Activated naive CD8-positive, alpha-beta T cell (primary cell): ENCODE data around the gene CNTLN.

Source experiments
- H3K27ac Mint-ChIP-seq: one replicate; pipeline ENCODE4 v1.8.0; 2021; ENCODE audit warnings: mixed read lengths
- H3K27me3 Mint-ChIP-seq: one replicate; pipeline ENCODE4 v1.8.0; 2021; ENCODE audit warnings: mixed read lengths
- H3K36me3 Mint-ChIP-seq: one replicate; pipeline ENCODE4 v1.8.0; 2021; ENCODE audit warnings: mixed read lengths
- H3K4me1 Mint-ChIP-seq: one replicate; pipeline ENCODE4 v1.8.0; 2021; ENCODE audit warnings: low read depth, mixed read lengths
- H3K4me3 Mint-ChIP-seq: one replicate; pipeline ENCODE4 v1.8.0; 2021; ENCODE audit warnings: mild to moderate bottlenecking, mixed read lengths
- H3K9me3 Mint-ChIP-seq: one replicate; pipeline ENCODE4 v1.8.0; 2021; ENCODE audit warnings: low read depth, mixed read lengths

Gene CNTLN, protein sequence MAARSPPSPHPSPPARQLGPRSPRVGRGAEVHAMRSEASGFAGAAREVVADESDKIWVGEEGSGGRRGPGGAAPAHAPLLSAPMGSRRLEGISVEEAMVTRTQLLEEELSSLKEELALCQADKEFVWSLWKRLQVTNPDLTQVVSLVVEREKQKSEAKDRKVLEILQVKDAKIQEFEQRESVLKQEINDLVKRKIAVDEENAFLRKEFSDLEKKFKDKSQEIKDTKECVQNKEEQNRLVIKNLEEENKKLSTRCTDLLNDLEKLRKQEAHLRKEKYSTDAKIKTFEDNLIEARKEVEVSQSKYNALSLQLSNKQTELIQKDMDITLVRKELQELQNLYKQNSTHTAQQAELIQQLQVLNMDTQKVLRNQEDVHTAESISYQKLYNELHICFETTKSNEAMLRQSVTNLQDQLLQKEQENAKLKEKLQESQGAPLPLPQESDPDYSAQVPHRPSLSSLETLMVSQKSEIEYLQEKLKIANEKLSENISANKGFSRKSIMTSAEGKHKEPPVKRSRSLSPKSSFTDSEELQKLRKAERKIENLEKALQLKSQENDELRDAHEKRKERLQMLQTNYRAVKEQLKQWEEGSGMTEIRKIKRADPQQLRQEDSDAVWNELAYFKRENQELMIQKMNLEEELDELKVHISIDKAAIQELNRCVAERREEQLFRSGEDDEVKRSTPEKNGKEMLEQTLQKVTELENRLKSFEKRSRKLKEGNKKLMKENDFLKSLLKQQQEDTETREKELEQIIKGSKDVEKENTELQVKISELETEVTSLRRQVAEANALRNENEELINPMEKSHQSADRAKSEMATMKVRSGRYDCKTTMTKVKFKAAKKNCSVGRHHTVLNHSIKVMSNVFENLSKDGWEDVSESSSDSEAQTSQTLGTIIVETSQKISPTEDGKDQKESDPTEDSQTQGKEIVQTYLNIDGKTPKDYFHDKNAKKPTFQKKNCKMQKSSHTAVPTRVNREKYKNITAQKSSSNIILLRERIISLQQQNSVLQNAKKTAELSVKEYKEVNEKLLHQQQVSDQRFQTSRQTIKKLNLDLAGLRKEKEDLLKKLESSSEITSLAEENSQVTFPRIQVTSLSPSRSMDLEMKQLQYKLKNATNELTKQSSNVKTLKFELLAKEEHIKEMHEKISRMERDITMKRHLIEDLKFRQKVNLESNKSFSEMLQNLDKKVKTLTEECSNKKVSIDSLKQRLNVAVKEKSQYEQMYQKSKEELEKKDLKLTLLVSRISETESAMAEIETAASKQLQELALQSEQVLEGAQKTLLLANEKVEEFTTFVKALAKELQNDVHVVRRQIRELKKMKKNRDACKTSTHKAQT (N-terminal part only)

DNA sequence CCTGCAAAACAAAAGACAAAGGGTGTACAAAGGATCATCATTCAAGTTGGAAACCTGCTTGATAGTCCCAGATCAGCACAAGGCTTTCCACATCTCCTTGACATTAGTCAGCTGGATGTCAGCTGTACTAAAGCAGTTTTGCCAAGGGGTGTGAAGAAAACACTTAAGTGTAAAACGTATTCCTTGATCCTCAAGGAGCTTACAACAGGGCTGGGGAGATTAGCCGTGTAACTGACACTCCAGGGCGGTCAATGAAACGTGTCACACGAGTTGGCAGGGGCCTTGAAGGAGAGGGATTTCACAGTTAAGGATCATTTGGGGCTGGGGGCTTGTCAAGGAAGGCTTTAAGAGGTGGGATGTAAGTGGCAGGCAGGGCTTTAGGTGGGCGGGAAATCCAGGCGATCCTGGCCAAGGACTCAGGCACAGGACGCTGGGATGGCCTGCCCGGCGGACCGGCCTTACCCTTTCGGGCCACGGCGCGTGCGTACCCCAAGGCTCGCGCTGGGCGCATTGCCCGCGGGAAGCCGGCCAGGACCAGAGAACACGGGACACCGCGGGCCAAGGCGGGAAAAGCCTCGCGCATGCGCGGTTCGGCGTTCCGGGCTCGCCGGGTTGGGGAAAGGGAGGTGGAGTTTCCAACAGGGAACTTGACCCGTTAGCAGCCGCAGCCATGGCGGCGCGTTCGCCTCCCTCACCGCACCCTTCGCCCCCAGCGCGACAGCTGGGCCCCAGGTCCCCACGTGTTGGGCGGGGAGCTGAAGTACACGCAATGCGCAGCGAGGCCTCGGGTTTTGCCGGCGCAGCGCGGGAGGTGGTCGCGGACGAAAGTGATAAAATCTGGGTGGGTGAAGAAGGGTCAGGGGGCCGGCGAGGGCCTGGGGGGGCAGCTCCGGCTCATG, at the start of gene CNTLN:
TSS of gene CNTLN (plus strand) at position 645 of the 899 bp plus-strand sequence. CDS start at position 671, 26 bp downstream.
- H3K36me3 Mint-ChIP-seq, result no peaks in the 10 kb centered on the region
- peaks cover 23% of the 10 kb centered on the region for H3K27me3 Mint-ChIP-seq
- peaks cover 15% of the 10 kb centered on the region for H3K4me1 Mint-ChIP-seq
- peak within 1 kb of the TSS; percentile 72 for H3K27ac Mint-ChIP-seq
- no peaks in the 10 kb centered on the region for H3K9me3 Mint-ChIP-seq
- peak within 1 kb of the TSS; percentile 85 for H3K4me3 Mint-ChIP-seq

DNA sequence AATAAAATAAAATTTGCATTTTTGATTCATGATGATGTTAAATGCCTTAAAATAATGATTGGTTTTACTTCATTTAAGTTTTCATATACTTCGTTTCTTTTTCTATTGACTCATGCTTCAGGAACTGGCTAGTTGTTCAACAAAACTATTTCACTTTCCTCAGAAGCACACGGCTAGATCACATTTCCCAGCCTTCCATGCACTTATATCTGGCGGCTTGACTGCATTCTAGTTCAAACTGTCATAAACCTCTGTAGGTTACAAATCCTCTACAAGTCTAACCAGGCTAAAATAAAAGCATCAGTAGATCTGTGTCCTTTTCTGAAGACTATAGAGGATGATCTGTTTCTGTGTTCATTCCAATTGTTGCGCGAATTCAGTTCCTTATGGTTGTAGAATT, 46.3 kb upstream of the CNTLN start:
- Mint-ChIP-seq H3K4me3 (no peak overlapping the region), H3K9me3 (no peaks in the 10 kb centered on the region), H3K27ac (no peak overlapping the region), H3K36me3 (no peaks in the 10 kb centered on the region), H3K4me1 (no peaks in the 10 kb centered on the region), H3K27me3 (peaks cover 2% of the 10 kb centered on the region)

DNA sequence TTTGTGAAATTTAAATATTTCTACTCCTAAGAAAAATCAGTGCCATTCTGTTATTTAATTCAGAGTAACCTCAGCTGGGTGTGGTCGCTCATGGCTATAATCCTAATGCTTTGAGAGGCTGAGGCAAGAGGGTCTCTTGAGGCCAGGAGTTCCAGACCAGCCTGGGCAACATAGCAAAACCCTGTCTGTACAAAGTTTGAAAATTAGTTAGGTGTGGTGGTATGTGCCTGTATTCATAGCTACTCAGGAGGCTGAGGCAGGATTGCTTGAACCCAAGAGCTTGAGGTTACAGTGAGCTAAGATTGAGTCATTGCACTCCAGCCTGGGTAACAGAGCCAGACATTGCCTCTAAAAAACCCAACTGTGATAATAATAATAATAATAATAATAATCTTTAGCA, 44.8 kb upstream of the CNTLN start:
- Mint-ChIP-seq H3K27me3 (peaks cover 2% of the 10 kb centered on the region), H3K36me3 (no peaks in the 10 kb centered on the region), H3K4me1 (no peaks in the 10 kb centered on the region), H3K4me3 (no peak overlapping the region), H3K27ac (no peak overlapping the region), H3K9me3 (no peaks in the 10 kb centered on the region)

DNA sequence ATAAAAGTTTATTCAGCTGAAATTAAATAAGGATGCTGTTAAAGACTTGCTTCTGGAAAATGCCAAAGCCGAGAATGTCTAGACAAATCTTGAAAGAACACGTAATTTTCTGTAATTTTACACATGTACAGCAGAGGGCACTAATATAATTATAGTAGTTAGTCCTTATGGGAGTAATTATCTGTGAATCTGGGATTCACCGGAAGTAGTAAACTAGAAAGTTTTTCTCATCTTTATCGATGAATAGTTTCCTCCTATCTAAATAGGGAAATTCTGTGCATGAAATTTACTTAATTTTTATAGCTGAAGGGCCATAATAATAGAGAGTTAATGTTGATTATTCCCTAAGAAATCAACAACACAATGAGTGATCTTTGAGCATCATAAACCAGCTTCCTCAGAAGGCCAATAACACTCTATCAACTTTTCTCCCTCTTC, 18.4 kb upstream of the CNTLN start:
- no peaks in the 10 kb centered on the region for H3K4me1 Mint-ChIP-seq
- H3K27ac Mint-ChIP-seq, result no peak overlapping the region
- H3K36me3 Mint-ChIP-seq, result no peaks in the 10 kb centered on the region
- no peaks in the 10 kb centered on the region for H3K9me3 Mint-ChIP-seq
- H3K27me3 Mint-ChIP-seq, result no peaks in the 10 kb centered on the region
- H3K4me3 Mint-ChIP-seq, result no peak overlapping the region

DNA sequence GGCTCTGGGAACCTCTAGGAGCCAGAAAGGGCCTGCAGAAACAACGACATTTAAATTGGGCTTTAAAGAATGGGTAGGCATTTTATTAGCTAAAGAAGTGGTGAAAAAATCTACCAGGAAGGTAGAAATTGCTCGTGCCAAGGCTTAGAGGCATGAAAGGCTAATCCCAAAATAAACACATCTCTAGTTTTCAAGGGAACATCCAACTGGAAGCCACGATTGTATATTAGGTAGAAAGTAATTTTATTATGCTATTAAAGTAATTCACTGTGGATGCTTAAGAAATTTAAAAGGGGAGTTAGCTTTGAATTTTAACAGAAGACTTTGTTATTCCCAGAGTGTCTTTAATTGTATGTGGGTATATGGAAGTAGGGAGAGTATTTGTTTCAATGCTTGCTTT, 17.5 kb upstream of the CNTLN start:
- Mint-ChIP-seq H3K27me3 (no peaks in the 10 kb centered on the region), H3K36me3 (no peaks in the 10 kb centered on the region)

DNA sequence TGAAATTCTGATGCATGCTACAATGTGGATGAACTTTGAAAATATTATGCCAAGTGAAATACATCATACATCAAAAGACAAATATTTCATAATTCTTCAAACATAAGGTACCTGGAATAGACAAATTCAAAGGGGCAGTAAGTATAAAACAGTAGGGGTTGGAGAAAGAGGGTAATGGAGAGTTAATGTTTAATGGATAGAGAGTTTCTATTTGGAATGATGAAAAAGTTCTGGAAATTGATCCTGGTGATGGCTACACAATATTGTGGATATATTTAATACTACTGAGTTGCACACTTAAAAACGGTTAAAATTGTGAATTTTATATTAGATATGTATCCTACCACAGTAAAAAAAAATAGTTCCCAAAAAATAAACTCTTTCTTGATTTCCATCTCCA, 14.6 kb upstream of the CNTLN start:
- Mint-ChIP-seq H3K27me3 (no peaks in the 10 kb centered on the region), H3K27ac (no peak overlapping the region), H3K36me3 (no peaks in the 10 kb centered on the region), H3K4me3 (no peak overlapping the region), H3K9me3 (no peaks in the 10 kb centered on the region), H3K4me1 (no peaks in the 10 kb centered on the region)

More for the DNA sequence above, 17.5 kb upstream of the CNTLN start:
- Mint-ChIP-seq H3K9me3 (no peaks in the 10 kb centered on the region), H3K27ac (no peak overlapping the region), H3K4me1 (no peaks in the 10 kb centered on the region), H3K4me3 (no peak overlapping the region)

DNA sequence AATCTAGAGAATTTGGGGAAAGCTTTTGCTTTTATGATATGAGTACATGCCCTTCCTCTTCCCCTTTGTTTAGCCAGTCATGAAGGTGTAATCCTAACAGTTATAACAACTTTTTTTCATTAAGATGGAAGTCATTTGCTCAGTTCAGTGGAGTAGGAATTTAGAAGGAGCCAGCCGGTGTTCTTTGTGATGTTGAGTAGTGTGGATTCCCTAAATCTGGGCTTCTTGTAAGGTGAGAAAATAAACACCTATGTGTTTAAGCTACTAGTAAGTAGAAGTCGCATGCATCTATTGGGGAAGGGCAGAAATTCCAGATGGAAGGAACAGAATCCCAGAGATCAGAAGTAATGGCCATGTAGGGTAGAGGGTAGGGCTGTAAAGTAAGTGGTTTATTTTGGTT, 13.6 kb upstream of the CNTLN start:
- no peaks in the 10 kb centered on the region for H3K27me3 Mint-ChIP-seq
- H3K27ac Mint-ChIP-seq, result no peak overlapping the region
- H3K4me1 Mint-ChIP-seq, result no peaks in the 10 kb centered on the region

DNA sequence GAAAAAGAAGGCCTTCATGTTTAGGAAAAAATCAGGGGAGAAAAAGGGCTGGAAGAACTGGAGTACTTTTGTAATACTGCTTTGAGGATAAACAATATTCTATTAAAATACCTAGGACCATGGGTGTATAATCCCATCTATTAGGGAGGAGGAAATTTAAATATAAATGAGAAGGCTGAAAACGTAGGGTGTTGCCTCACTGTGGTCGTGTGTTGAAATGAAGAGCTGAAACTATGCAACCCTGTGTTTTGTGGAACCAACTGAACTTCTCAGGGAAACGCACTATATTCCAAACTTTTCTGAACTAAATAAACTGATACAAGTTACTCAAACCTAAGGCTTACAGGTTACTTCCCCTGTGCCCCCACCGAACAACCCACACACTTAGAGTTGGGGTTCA, 4.5 kb upstream of the CNTLN start:
- H3K4me1 Mint-ChIP-seq, result peaks cover 7% of the 10 kb centered on the region
- H3K4me3 Mint-ChIP-seq, result no peak overlapping the region
- peaks cover 23% of the 10 kb centered on the region for H3K27me3 Mint-ChIP-seq
- H3K27ac Mint-ChIP-seq, result no peak overlapping the region
- no peaks in the 10 kb centered on the region for H3K36me3 Mint-ChIP-seq
- no peaks in the 10 kb centered on the region for H3K9me3 Mint-ChIP-seq

More for the DNA sequence above, 13.6 kb upstream of the CNTLN start:
- H3K36me3 Mint-ChIP-seq, result no peaks in the 10 kb centered on the region
- H3K9me3 Mint-ChIP-seq, result no peaks in the 10 kb centered on the region
- no peak overlapping the region for H3K4me3 Mint-ChIP-seq

DNA sequence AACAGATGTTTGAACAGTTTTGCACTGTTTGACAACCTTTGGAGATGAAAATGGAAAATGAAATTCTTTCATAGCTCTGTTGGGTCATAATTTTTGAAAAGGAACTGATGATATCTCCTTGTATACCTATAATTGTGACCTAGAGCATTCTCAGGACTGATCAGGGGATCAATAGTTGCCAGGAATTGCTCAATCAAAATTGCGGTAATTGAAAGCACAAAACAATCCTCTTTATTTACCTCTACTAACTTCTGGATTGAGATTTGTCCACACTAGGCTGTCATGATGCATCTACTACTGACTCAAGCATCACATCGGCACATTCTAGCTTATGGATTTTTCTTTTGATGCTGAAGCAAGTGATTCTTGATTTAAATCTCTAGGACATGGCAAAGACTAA, 4.1 kb upstream of the CNTLN start:
- Mint-ChIP-seq H3K27me3 (peaks cover 23% of the 10 kb centered on the region), H3K4me3 (no peak overlapping the region), H3K9me3 (no peaks in the 10 kb centered on the region), H3K4me1 (peaks cover 9% of the 10 kb centered on the region), H3K36me3 (no peaks in the 10 kb centered on the region), H3K27ac (no peak overlapping the region)

DNA sequence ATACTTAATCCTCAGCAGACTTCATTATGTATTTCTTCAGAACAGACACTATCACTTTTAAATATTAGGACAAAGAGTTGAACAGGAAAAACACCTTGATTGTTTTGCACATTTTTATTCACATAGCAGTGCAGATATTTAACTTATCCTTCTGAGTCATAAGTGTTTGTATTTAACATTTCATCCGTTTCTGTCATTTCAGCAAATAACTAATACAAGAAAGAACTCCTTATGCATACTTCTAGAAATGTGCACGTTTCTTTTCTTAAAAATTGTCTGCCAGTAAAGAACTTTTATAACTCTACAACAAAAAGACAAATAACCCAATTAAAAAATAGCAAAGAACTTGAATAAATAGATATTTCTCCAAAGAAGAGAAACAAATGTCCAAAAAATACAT, 3.3 kb upstream of the CNTLN start:
- Mint-ChIP-seq H3K4me3 (no peak overlapping the region), H3K4me1 (peaks cover 13% of the 10 kb centered on the region)

DNA sequence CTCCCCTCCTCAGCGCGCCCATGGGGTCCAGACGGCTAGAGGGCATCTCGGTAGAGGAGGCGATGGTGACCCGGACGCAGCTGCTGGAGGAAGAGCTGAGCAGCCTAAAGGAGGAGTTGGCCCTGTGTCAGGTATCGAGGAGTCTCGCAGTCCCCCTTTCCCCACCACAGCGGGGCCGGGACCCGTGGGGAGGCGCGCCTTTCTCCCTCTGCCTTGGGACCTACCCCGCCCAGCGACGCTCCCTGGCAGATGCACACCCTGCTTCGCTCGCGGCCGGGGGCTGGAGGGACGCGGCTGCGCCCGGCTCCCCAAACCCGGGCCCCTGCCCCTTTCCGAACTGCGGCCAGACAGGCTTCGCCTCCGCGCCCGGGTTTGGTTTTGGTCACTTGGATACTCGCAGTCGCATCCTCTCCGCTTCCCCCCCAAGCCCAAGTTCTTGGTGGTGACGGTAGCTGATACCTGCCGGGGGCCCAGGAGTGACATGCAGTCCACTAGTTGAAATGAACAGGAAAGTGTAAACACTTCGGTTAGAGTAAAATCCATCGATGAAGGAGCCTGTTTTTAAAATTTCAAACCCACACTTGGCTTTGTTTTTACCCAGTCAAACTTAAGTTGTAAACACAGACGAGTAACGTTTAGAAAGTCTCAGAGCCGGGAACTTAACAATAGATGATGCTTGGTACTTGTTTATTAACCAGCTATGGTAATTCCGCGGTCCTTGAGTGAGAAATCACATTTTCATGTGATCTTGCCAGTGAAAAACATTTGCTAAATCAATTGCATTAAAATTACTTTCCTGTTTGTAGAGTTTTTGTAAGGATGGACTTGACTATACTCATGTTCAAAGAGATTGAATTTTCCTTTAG, 688 bp downstream of the CNTLN start:
- H3K4me1 Mint-ChIP-seq, result peaks cover 15% of the 10 kb centered on the region
- peak overlapping the region; percentile 72 for H3K27ac Mint-ChIP-seq
- no peaks in the 10 kb centered on the region for H3K36me3 Mint-ChIP-seq
- no peaks in the 10 kb centered on the region for H3K9me3 Mint-ChIP-seq
- H3K27me3 Mint-ChIP-seq, result peaks cover 19% of the 10 kb centered on the region
- H3K4me3 Mint-ChIP-seq, result peak overlapping the region; percentile 85

More for the DNA sequence above, 3.3 kb upstream of the CNTLN start:
- Mint-ChIP-seq H3K9me3 (no peaks in the 10 kb centered on the region), H3K27me3 (peaks cover 25% of the 10 kb centered on the region), H3K36me3 (no peaks in the 10 kb centered on the region), H3K27ac (no peak overlapping the region)

DNA sequence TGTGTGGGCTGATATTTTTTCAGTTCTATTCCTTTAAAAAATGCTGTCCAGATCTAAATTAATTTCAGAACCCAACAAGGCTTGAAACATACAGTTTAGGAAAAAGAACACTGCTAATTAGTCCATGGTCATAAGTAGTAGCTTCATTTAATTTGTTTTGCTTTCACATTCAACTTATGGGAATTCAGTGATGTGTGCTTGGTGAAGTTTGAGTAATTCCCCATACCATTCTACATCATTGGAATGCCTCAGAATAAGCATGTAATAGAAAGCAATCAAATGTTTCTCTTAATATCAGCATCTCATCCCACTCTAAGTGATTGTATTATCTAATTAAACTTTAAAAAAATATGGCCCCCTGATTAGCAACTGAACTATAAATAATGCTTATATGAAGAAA, 2.7 kb downstream of the CNTLN start:
- Mint-ChIP-seq H3K9me3 (no peaks in the 10 kb centered on the region), H3K27ac (no peak overlapping the region), H3K36me3 (no peaks in the 10 kb centered on the region), H3K27me3 (peaks cover 11% of the 10 kb centered on the region), H3K4me1 (peaks cover 15% of the 10 kb centered on the region), H3K4me3 (no peak overlapping the region)

DNA sequence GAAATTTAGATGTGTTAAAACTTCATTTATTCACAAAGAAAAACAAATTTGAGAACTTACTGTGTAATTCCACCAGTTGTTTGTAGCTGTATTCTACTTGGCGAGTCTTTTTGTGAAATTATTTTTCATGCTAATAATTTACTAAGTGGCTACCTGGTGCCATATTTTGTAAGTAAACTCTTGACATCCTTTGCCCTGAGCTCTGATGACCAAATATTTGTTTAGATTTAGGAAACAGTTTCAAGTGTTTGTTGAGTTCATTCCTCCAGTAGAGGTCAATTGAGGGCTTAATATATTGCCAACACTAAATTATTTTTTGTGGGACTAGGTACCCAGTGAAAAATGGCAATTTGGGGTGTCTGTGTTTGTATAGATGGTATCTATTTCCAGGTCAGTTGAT, 3.7 kb downstream of the CNTLN start:
- Mint-ChIP-seq H3K4me1 (peaks cover 15% of the 10 kb centered on the region), H3K4me3 (no peak overlapping the region)

More for the DNA sequence above, 3.7 kb downstream of the CNTLN start:
- Mint-ChIP-seq H3K27me3 (peaks cover 11% of the 10 kb centered on the region), H3K36me3 (no peaks in the 10 kb centered on the region), H3K9me3 (no peaks in the 10 kb centered on the region), H3K27ac (no peak overlapping the region)
